ENCODE data around the gene MEI1. TPM values are rescaled to one million over a fixed set of nuclear protein-coding genes. Genes with fewer than 3 reads are reported as not detected.
"Not testable (repeated sequence)": the region's sequence is repeated elsewhere in the genome, so short reads cannot be mapped to it uniquely, and the experiment has no call there.

The MEI1 gene
- total RNA-seq, 1 donor from 2014 or later, result 1.5 TPM

DNA sequence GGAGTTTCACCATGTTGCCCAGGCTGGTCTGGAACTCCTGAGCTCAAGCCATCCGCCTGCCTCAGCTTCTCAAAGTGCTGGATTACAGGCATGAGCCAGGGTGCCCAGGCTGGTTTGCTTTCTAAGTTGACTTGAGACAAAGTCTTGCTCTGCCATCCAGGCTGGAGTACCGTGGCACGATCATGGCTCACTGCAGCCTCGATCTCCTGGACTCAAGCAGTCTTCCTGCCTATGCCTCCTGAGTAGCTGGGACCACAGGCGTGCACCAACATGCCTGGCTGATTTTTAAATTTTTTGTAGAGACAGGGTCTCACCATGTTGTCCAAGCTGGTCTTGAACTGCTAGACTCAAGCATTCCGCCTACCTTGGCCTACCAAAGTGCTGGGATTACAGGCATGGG, 41.6 kb upstream of the MEI1 start:
- DNase-seq (ENCODE audit: low read depth), result no peak
- no peak for TF ChIP-seq CTCF (IDR thresholded peaks at IDR 0.05; ENCODE audit: insufficient read depth, low read length, poor library complexity, severe bottlenecking)
- Histone ChIP-seq H3K36me3 (ENCODE audit: control insufficient read depth, insufficient read depth, low read length) (peaks cover 5% of the 10 kb centered on the region), H3K4me3 (ENCODE audit: low read depth, low read length) (no peak overlapping the region), H3K27me3 (ENCODE audit: control insufficient read depth, insufficient read depth, low read length) (no peaks in the 10 kb centered on the region)

DNA sequence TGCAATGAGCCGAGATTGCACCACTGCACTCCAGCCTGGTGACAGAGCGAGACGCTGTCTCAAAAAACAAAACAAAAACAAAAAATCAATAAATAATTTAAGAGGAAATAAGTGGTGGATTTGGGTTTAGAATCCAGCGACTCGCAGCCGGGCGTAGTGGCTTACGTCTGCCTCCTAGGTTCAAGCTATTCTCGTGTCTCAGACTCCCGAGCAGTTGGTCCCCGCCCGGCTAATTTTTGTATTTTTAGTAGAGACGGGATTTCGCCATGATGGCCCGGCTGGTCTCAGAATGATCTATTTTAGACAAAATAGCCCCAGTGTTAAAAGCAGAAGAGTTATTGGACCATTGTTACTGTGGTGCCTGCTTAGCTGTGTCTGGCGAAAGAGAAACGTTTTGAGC, 40.4 kb upstream of the MEI1 start:
- peaks cover 5% of the 10 kb centered on the region for H3K36me3 ChIP-seq (ENCODE audit: control insufficient read depth, insufficient read depth, low read length)
- no peaks in the 10 kb centered on the region for H3K27me3 ChIP-seq (ENCODE audit: control insufficient read depth, insufficient read depth, low read length)

GRCh38 chr22:41659941-41660340, 39.4 kb upstream of the MEI1 start:
- no peak for TF ChIP-seq CTCF (IDR thresholded peaks at IDR 0.05; ENCODE audit: insufficient read depth, low read length, poor library complexity, severe bottlenecking)
- Histone ChIP-seq H3K27me3 (ENCODE audit: control insufficient read depth, insufficient read depth, low read length) (no peaks in the 10 kb centered on the region), H3K36me3 (ENCODE audit: control insufficient read depth, insufficient read depth, low read length) (peaks cover 1% of the 10 kb centered on the region), H3K4me3 (ENCODE audit: low read depth, low read length) (no peak overlapping the region)
- DNase-seq (ENCODE audit: low read depth), result no peak

More for the DNA sequence above, 40.4 kb upstream of the MEI1 start:
- DNase-seq (ENCODE audit: low read depth), result no peak
- TF ChIP-seq CTCF (IDR thresholded peaks at IDR 0.05; ENCODE audit: insufficient read depth, low read length, poor library complexity, severe bottlenecking), result no peak
- H3K4me3 ChIP-seq (ENCODE audit: low read depth, low read length), result no peak overlapping the region

DNA sequence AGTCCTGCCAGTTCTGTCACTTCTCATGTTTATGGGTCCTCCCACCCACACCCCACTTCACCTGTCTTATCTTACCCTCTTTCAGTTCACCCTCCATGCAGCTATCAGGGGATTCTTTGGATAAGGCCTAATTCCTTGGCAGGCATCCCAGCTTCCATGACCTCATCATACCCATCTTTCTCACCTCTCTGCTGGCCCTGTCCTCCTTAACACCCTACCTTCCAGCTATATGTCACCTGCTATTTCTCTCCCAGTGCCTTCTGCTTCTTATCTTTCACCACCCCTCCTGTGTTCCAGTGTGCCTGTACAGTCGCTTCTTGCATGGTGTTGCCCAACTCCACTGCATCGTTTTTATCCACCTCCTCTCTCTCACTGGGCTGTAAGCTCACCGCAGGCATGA, 38.9 kb upstream of the MEI1 start:
- no peak overlapping the region for H3K4me3 ChIP-seq (ENCODE audit: low read depth, low read length)
- TF ChIP-seq CTCF (IDR thresholded peaks at IDR 0.05; ENCODE audit: insufficient read depth, low read length, poor library complexity, severe bottlenecking), result no peak
- peaks cover 2% of the 10 kb centered on the region for H3K36me3 ChIP-seq (ENCODE audit: control insufficient read depth, insufficient read depth, low read length)
- DNase-seq (ENCODE audit: low read depth), result no peak
- no peaks in the 10 kb centered on the region for H3K27me3 ChIP-seq (ENCODE audit: control insufficient read depth, insufficient read depth, low read length)

DNA sequence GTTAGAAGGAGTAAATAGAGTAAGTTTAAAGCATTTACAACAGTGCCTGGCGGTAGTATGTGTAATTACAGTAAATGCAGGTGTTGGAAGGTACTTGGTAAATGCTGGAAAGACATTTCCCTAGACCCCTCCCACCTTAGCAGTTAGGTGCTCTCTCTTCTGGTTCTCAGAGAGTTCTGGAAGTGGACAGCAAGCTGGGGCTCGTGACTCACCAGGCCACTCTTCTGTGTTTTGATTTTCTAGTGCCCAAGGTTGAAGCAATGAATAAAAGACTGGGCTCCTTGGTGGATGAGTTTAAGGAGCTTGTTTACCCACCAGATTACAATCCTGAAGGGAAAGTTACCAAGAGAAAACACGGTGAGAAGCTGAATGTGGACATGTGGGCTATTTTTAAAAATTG, 38.2 kb upstream of the MEI1 start:
- DNase-seq (ENCODE audit: low read depth), result no peak
- Histone ChIP-seq H3K36me3 (ENCODE audit: control insufficient read depth, insufficient read depth, low read length) (peaks cover 2% of the 10 kb centered on the region), H3K27me3 (ENCODE audit: control insufficient read depth, insufficient read depth, low read length) (no peaks in the 10 kb centered on the region), H3K4me3 (ENCODE audit: low read depth, low read length) (no peak overlapping the region)
- TF ChIP-seq CTCF (IDR thresholded peaks at IDR 0.05; ENCODE audit: insufficient read depth, low read length, poor library complexity, severe bottlenecking), result no peak

DNA sequence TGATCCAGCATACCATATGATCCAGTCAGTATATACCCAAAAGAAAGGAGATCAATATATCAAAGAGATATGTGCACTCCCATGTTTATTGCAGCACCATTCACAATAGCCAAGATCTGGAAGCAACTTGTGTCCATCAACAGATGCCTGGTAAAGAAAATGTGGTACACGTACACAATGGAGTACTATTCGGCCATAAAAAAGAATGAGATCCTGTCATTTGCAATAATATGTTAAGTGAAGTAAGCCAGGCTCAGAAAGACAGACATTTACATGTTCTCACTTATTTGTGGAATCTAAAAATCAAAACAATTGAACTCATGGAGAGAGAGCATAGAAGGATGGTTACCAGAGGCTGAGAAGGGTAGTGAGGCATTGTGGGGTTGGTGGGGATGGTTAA, 37.6 kb upstream of the MEI1 start:
- H3K27me3 ChIP-seq (ENCODE audit: control insufficient read depth, insufficient read depth, low read length), result no peaks in the 10 kb centered on the region
- DNase-seq (ENCODE audit: low read depth), result no peak
- H3K36me3 ChIP-seq (ENCODE audit: control insufficient read depth, insufficient read depth, low read length), result peaks cover 2% of the 10 kb centered on the region
- no peak overlapping the region for H3K4me3 ChIP-seq (ENCODE audit: low read depth, low read length)
- no peak for TF ChIP-seq CTCF (IDR thresholded peaks at IDR 0.05; ENCODE audit: insufficient read depth, low read length, poor library complexity, severe bottlenecking)

GRCh38 chr22:41663594-41663993, 35.7 kb upstream of the MEI1 start:
- not testable (repeated sequence) for H3K4me3 ChIP-seq (ENCODE audit: low read depth, low read length); DNase-seq (ENCODE audit: low read depth); H3K27me3 ChIP-seq (ENCODE audit: control insufficient read depth, insufficient read depth, low read length); H3K36me3 ChIP-seq (ENCODE audit: control insufficient read depth, insufficient read depth, low read length)

All from kidney epithelial cell (primary cell).